Adrenal gland (tissue), 12 donors: ENCODE data around the gene RAP1A. TPM values are rescaled to one million over a fixed set of nuclear protein-coding genes. Genes with fewer than 3 reads are reported as not detected.
A peak's percentile ranks its signal among the peaks of the same experiment; 100 is the strongest.

Experiments
- DNase-seq, 7 donors: peaks; one replicate each; pipeline ENCODE4 v3.0.0-alpha.2; 2019 to 2020
- H3K27ac ChIP-seq, 5 donors: fragments of 200-600 bp; sonication (generic) in 4 of 5; 1 replicate in 3 of 5; 2 replicates in 2 of 5; pipeline versions ENCODE4 v1.5.1 to v1.8.0; 2016 to 2020; ENCODE audit warnings: mild to moderate bottlenecking in 1 of 5
- H3K27me3 ChIP-seq: fragments of 200-600 bp; 2 replicates; pipeline ENCODE4 v1.8.0; 2021
- H3K36me3 ChIP-seq, 2 donors: fragments of 200-600 bp; replicated peaks in 1 of 2; 1 replicate in 1 of 2; 2 replicates in 1 of 2; pipeline versions ENCODE4 v1.5.1 to v1.8.0; 2018 to 2022
- H3K4me1 ChIP-seq, 2 donors: fragments of 200-600 bp; replicated peaks in 1 of 2; 1 replicate in 1 of 2; 2 replicates in 1 of 2; pipeline versions ENCODE4 v1.5.1 to v1.8.0; 2018 to 2021
- H3K4me3 ChIP-seq, 4 donors: fragments of 200-600 bp; sonication (generic) in 3 of 4; one replicate each; pipeline ENCODE4 v1.5.1; 2016 to 2018
- H3K9me3 ChIP-seq, 3 donors: fragments of 200-600 bp; sonication (generic) in 1 of 3; replicated peaks in 1 of 3; 1 replicate in 2 of 3; 2 replicates in 1 of 3; pipeline versions ENCODE4 v1.5.1 to v1.8.0; 2016 to 2021
- POLR2A ChIP-seq, 2 donors: fragments of 450-650 bp; IDR thresholded peaks; one replicate each; pipeline ENCODE4 v1.6.1; 2017; ENCODE audit warnings: antibody characterized with exemption in 2 of 2, mild to moderate bottlenecking in 2 of 2, moderate library complexity in 1 of 2
- WGBS, 4 donors: extraction: QIAGEN DNeasy Blood & Tissue Kit in 2 of 4; methylation state at CpG; one replicate each; pipeline versions ENCODE4 v1.1.5 to v1.1.7; 2013 to 2017; 5-methylcytosine and 5-hydroxymethylcytosine counted together
- intact Hi-C, 2 donors: fragments of 100-400 bp; cut with DNase I; formaldehyde crosslinking; loops; one replicate each; pipeline versions ENCODE4 v1.14.1 to v1.15.0; 2022 to 2023
- polyA plus RNA-seq, 3 donors: library from polyadenylated mRNA; stranded (reverse); fragments of 200-250 nt in 2 of 3; fragments of 350-450 nt in 1 of 3; fragmentation: Illumina TruSeq in 1 of 3; extraction: RNeasy Lipid Tissue Mini Kit (QIAGEN cat#74804) in 1 of 3; gene quantifications; one replicate each; pipeline ENCODE4 v1.2.3, GENCODE V29; 2013 to 2014
- total RNA-seq, 9 donors: library from RNA; depleted of rRNA in 4 of 9; stranded (reverse); fragments of >200 nt in 4 of 9; fragments of 120-200 nt in 1 of 9; fragmentation: NEBNext Ultra II Directional in 1 of 9; extraction: Animal tissue kit (Norgen Biotek cat#: 25700) in 1 of 9; gene quantifications; one replicate each; pipeline versions ENCODE4 v1.1.0 to v1.2.4, GENCODE V29; 2013 to 2023
- TF ChIP-seq, protein P1 (sequence below), 6 experiments: fragments of 450-650 bp in 4 of 6; fragments of 200-600 bp in 2 of 6; sonication (generic) in 1 of 6; IDR thresholded peaks; 1 replicate in 5 of 6; 2 replicates in 1 of 6; pipeline versions ENCODE4 v1.5.1 to v1.8.0; 2016 to 2021; ENCODE audit warnings: antibody characterized with exemption in 6 of 6, mild to moderate bottlenecking in 2 of 6, moderate library complexity in 1 of 6
- donor health status: healthy with polysubstance abuse.
- donor health status: Bipolar disorder and iron deficiency.
- donor health status: DM: yes; HTN: yes; CAD: no.
- donor health status: DM: no; HTN: no; CAD: no.
- donor health status: DM: no; HTN: no; CAD: no.
- donor health status: DM: yes; HTN: yes; CAD: no.

RAP1A gene
- total and polyA plus RNA-seq, 12 donors = 23.1 to 157 (median 60.2) TPM

GRCh38 chr1:111733992-111734341 is 114.4 kb downstream of the RAP1A start:
- Histone ChIP-seq H3K27me3 (no peaks in the 10 kb centered on the region), H3K36me3 (no peaks in the 10 kb centered on the region), H3K9me3 (no peaks in the 10 kb centered on the region), H3K4me1 (peaks cover 3 to 26% of the 10 kb centered on the region in 2 donors), H3K27ac (peak overlapping the region in 4 of 5 donors; percentile 7 to 88 (median 39)), H3K4me3 (no peak overlapping the region)
- no peak for DNase-seq
- TF ChIP-seq, protein P1, sequence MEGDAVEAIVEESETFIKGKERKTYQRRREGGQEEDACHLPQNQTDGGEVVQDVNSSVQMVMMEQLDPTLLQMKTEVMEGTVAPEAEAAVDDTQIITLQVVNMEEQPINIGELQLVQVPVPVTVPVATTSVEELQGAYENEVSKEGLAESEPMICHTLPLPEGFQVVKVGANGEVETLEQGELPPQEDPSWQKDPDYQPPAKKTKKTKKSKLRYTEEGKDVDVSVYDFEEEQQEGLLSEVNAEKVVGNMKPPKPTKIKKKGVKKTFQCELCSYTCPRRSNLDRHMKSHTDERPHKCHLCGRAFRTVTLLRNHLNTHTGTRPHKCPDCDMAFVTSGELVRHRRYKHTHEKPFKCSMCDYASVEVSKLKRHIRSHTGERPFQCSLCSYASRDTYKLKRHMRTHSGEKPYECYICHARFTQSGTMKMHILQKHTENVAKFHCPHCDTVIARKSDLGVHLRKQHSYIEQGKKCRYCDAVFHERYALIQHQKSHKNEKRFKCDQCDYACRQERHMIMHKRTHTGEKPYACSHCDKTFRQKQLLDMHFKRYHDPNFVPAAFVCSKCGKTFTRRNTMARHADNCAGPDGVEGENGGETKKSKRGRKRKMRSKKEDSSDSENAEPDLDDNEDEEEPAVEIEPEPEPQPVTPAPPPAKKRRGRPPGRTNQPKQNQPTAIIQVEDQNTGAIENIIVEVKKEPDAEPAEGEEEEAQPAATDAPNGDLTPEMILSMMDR (IDR thresholded peaks at IDR 0.05) = no peak
- TF ChIP-seq POLR2A (IDR thresholded peaks at IDR 0.05) = no peak
- intact Hi-C loops = no loop called here
- WGBS, 4 donors = 71 to 80% (median 73%) methylated on average over 5 of the region's 5 CpGs

DNA sequence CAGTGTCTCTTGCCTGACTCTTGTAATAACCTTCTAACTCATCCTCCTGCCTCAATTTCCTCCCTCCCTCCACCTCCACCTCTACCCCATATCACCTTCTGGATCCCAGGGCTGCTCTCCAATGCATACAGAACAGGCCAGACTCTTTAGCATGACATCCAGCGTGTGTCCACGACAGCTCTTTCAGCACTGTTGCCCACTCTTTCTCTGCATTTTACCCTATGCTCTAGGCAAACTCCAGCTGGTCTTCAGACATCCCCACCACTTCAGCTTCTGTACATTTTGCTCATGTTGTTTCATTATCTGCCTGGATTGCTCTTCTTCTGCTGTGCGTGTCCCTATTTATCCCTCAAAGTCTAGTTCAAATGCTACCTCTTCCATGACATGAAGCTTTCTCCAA is 114.8 kb downstream of the RAP1A start:
- WGBS, 4 donors = 94 to 98% (median 96%) methylated on average over 3 of the region's 3 CpGs
- H3K9me3 ChIP-seq = no peaks in the 10 kb centered on the region
- H3K27ac ChIP-seq = peak overlapping the region in 2 of 5 donors; percentile 64 to 88
- H3K36me3 ChIP-seq = no peaks in the 10 kb centered on the region
- H3K4me3 ChIP-seq = no peak overlapping the region
- H3K27me3 ChIP-seq = no peaks in the 10 kb centered on the region
- no peak for DNase-seq
- intact Hi-C loops = no loop called here
- TF ChIP-seq POLR2A (IDR thresholded peaks at IDR 0.05) = no peak
- TF ChIP-seq, protein P1 (IDR thresholded peaks at IDR 0.05) = no peak
- H3K4me1 ChIP-seq = peaks cover 7 to 26% of the 10 kb centered on the region in 2 donors

DNA sequence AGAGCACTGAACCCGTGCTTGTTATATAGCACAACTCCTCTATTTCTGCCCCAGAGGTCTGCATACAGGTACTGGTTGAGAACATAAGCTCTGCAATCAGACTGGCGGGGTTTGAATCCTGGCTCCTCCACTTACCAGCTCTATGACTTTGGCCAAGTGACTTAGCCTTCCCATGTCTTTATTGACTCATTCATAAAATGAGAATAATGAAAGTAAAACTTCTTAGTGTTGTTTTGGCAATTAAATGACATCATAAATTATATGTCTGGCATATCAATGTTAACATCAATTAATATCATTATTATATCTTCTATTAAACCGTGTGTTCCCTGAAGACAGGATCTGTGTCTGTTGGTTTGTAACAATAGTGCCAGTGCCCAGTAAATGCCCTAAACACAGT is 115.3 kb downstream of the RAP1A start:
- TF ChIP-seq, protein P1 (IDR thresholded peaks at IDR 0.05) = no peak
- TF ChIP-seq POLR2A (IDR thresholded peaks at IDR 0.05) = no peak
- H3K4me3 ChIP-seq = no peak overlapping the region
- WGBS, 4 donors = 88 to 92% (median 91%) methylated on average over 3 of the region's 3 CpGs
- H3K27me3 ChIP-seq = no peaks in the 10 kb centered on the region
- H3K9me3 ChIP-seq = no peaks in the 10 kb centered on the region
- DNase-seq = peak in 2 of 7 donors; percentile 7 to 43
- H3K27ac ChIP-seq = peak overlapping the region in 1 of 5 donors; percentile 88
- intact Hi-C loops = no loop called here
- H3K4me1 ChIP-seq = peaks cover 11 to 26% of the 10 kb centered on the region in 2 donors
- H3K36me3 ChIP-seq = no peaks in the 10 kb centered on the region

GRCh38 chr1:111735321-111735720 is 115.7 kb downstream of the RAP1A start:
- Histone ChIP-seq H3K4me1 (peaks cover 16 to 30% of the 10 kb centered on the region in 2 donors), H3K4me3 (no peak overlapping the region), H3K36me3 (no peaks in the 10 kb centered on the region), H3K27me3 (no peaks in the 10 kb centered on the region), H3K27ac (no peak overlapping the region), H3K9me3 (no peaks in the 10 kb centered on the region)
- DNase-seq = no peak
- 95 to 97% (median 96%) methylated on average over 4 of the region's 4 CpGs for WGBS, 4 donors
- no peak for TF ChIP-seq POLR2A (IDR thresholded peaks at IDR 0.05)
- TF ChIP-seq, protein P1 (IDR thresholded peaks at IDR 0.05) = no peak
- intact Hi-C loops = no loop called here
